ENCODE data around the gene LMAN1L.

DNA sequence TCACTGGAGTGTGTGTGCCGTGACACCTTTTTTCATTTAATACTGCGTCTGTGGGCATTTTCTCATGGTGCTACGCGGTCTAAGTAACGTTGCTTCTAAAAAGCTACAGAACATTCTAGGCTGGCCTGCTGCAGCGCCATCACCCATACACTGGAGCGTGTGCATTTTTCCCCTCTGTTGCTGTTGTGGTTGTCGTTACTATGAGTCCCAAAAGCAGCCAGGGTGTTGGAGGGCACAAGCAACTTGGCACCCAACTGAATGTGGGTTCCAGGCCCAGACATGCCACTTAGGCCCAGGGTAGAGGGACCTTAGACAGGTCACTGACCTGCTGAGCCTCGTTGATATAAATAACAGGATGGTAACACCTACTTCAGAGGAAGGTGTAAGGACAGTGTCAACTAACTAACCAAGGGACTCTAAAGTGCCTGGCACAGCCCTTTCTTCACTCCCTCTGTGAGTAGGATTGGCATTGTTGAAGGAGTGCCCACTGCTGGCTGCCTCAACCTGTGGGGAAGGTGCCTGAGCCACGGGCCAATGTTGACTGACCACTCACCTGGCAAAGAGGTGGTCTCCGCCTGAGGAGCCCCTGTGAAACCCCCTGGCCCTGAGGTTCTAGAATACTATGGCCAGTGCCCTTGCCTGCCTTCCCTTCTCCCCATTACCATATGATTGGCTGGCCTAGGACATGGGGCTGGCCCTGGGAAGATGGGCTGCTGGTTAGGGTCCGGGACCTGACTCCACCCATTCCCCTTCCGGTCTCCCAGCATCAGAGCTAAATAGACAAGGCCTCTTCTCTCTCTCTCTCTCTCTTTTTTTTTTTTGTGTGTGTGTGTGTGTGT lies 27.2 kb upstream of the LMAN1L start:
- TF ChIP-seq POLR2A (IDR thresholded peaks at IDR 0.05) (no peak), CTCF (IDR thresholded peaks at IDR 0.05) (no peak), POLR2AphosphoS5 (IDR thresholded peaks at IDR 0.05) (no peak)

All from breast epithelium (tissue), 3 donors.